Loucy (cell line): ENCODE results near the gene MFAP1.

Source experiments
- CTCF ChIP-seq: fragments of 200-600 bp; sonication (generic); conservative IDR thresholded peaks from 2 replicates; pipeline ENCODE4 v1.5.1; 2014; ENCODE audit warnings: mild to moderate bottlenecking, antibody characterized with exemption, low read length
- EZH2phosphoT487 ChIP-seq: fragments of 200-600 bp; IDR thresholded peaks from 2 replicates; pipeline ENCODE4 v1.6.1; 2018; ENCODE audit warnings: antibody characterized with exemption, mild to moderate bottlenecking, moderate library complexity, borderline replicate concordance

- TF ChIP-seq CTCF (no peak), EZH2phosphoT487 (no peak)
These were observed 1.6 kb upstream of the MFAP1 start for GRCh38 chr15:43826029-43826507.
